Urinary bladder (tissue), 4 donors: ENCODE data around the gene FBXO33. TPM values are rescaled to one million over a fixed set of nuclear protein-coding genes. Genes with fewer than 3 reads are reported as not detected.
A peak's percentile ranks its signal among the peaks of the same experiment; 100 is the strongest.

Experiments used
- DNase-seq: peaks from one replicate; pipeline ENCODE4 v3.0.0-alpha.2; 2015; ENCODE audit errors: extremely low spot score
- H3K27ac ChIP-seq: one replicate; pipeline ENCODE4 v1.5.1; 2013; ENCODE audit warnings: low read depth, mild to moderate bottlenecking, moderate library complexity
- H3K36me3 ChIP-seq: one replicate; pipeline ENCODE4 v1.6.1; 2013; ENCODE audit warnings: mild to moderate bottlenecking, moderate library complexity; ENCODE audit not compliant: insufficient read depth
- H3K4me1 ChIP-seq: one replicate; pipeline ENCODE4 v1.6.1; 2013; ENCODE audit warnings: mild to moderate bottlenecking, moderate library complexity; ENCODE audit not compliant: insufficient read depth
- H3K4me3 ChIP-seq: one replicate; pipeline ENCODE4 v1.5.1; 2013; ENCODE audit warnings: low read depth, low read length
- WGBS: extraction: QIAGEN DNeasy Blood & Tissue Kit; methylation state at CpG from one replicate; pipeline ENCODE4 v1.1.7; 2013; 5-methylcytosine and 5-hydroxymethylcytosine counted together
- polyA plus RNA-seq: library from polyadenylated mRNA; stranded (reverse); fragments of 200-250 nt; gene quantifications from one replicate; pipeline ENCODE4 v1.2.3, GENCODE V29; 2013
- total RNA-seq: library from RNA; depleted of rRNA; stranded (reverse); fragments of >200 nt; gene quantifications from one replicate; pipeline ENCODE4 v1.2.3, GENCODE V29; 2014
- donor health status: healthy with polysubstance abuse.
- donor health status: healthy.

Gene FBXO33, protein sequence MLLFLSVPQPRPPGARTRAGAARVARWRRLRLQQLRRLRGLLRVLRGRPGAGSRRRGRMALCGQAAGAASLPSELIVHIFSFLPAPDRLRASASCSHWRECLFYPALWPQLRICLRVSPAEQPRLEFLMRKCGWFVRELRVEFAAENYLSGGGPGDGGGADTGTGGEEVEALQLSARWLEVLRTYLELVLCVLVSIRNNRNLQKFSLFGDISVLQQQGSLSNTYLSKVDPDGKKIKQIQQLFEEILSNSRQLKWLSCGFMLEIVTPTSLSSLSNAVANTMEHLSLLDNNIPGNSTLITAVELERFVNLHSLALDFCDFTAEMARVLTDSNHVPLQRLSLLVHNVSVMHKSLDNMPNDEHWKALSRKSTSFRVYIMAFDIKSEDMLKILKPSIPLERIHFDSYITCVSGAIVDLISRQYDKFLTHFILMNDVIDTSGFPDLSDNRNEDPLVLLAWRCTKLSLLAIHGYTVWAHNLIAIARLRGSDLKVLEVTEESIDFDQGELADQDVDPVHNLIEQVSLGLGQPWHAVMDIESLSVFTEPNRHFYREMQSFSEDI
- 16.6 TPM for total RNA-seq
- polyA plus RNA-seq: 6.8 TPM

- DNase-seq: peak; percentile 88
- H3K4me1 ChIP-seq: no peaks in the 10 kb centered on the region
- under 1% methylated on average over 47 of the region's 47 CpGs for WGBS
These were observed at the start of gene FBXO33 for GRCh38 chr14:39432179-39432618. Gene FBXO33, minus strand, starts transcription at chr14:39432433. Its CDS starts 271 bp downstream, at chr14:39432162.

DNA sequence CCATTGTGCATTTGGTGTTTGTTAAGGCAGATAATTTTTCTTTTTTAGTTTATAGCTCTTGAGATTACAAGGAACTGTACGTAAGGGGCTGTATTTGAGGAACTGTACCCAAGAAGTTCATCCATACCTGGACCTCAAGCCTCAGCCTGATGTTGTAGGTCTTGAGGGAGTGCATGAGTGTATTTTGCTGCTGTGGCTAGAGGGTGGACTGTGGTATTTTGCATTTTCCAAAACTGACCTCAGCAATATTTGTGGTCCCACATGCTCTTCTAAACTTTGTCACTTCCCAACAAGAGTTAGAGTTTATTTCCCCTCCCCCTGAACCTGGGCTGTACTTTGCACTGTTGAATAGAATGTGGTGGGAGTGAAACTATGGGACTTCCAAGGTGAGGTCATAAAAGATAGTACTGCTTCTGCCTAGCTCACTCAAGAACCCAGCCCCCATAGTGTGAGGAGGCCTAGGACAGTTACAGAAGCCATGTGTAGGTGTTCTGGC, 42.2 kb upstream of the FBXO33 start:
- no peak for DNase-seq
- H3K4me1 ChIP-seq: no peaks in the 10 kb centered on the region
- H3K36me3 ChIP-seq: no peaks in the 10 kb centered on the region
- 89% methylated on average over 1 of the region's 1 CpG for WGBS
- no peak overlapping the region for H3K27ac ChIP-seq
- no peak overlapping the region for H3K4me3 ChIP-seq

More at GRCh38 chr14:39432179-39432618, at the start of gene FBXO33:
- no peaks in the 10 kb centered on the region for H3K36me3 ChIP-seq
- peak within 1 kb of the TSS; percentile 92 for H3K4me3 ChIP-seq
- peak within 1 kb of the TSS; percentile 91 for H3K27ac ChIP-seq

DNA sequence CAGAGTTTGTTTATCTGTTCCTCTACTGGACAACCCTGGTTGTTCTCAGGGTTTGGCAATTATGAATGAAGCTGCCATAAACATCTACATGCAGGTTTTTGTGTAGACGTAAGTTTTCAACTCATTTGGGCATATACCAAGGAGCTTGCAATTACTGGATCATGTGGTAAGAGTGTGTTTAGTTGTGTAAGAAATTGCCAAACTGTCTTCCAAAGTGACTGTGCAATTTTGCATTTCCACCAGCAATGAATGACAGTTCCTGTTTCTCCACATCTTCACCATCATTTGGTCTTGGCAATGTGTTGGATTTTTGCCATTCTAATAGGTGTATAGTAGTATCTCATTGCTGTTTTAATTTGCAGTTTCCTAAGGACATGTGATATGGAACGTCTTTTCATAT, 39.8 kb upstream of the FBXO33 start:
- no peak for DNase-seq
- Histone ChIP-seq H3K27ac (no peak overlapping the region), H3K4me3 (no peak overlapping the region), H3K4me1 (no peaks in the 10 kb centered on the region), H3K36me3 (no peaks in the 10 kb centered on the region)
- 83% methylated on average over 2 of the region's 2 CpGs for WGBS

DNA sequence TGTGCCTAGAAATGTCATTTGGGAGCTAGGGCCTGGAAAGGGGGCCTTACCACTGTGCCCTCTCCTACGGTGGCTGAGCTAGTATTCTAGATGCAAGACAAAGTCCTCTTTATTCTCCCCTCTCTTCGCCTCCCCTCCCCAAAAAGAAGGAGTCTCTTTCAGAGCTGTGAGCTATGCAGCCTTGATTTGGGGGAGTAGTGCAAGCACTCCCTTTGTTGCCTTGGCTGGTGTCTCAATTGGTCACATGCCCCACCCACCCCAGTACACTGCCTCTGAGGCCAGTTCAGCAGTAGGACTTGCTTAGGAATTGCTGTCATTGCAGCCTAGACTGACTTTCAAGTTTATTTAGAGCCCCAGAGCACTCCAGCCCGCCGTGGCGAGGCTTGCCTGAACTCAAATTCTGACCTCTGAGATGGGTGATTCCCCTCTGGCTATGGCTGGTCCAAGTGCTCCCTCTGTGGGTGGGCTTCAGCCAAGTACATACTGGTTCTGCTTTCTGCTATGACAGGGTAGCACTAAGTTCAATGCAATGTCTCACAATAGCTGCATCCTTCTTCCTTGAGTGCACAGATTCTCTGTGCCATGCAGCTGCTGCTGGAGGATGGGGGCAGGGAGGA, 37.0 kb upstream of the FBXO33 start:
- no peaks in the 10 kb centered on the region for H3K36me3 ChIP-seq
- no peak for DNase-seq
- no peak overlapping the region for H3K27ac ChIP-seq
- WGBS: 50% methylated on average over 5 of the region's 5 CpGs
- H3K4me1 ChIP-seq: no peaks in the 10 kb centered on the region
- no peak overlapping the region for H3K4me3 ChIP-seq

DNA sequence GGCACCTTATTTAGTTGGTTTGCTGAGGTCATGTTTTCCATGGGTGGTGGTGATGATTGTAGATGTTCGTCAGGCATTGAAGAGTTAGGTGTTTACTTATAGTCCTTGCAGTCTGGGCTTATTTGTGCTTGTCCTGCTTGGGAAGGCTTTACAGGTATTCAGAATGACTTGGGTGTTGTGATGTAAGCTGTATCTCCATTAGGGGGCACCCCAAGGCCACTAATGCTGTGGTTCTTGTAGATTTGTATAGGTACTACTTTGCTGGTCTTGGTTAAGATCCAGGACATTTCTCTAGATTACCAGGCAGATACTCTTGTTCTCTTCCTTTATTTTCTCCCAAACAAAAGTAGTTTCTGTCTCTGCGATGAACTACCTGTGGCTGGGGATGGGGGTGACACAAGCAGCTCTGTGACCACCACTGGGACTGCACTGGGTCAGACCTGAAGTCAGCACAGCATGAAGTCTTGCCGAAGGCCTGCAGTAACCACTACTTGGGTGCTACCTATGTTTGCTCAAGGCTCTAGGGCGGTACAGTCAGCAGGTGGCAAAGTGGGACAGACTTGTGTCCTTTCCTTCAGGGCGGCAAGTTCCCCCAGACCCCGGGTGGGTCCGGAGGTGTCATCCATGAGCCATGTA, 35.8 kb upstream of the FBXO33 start:
- H3K27ac ChIP-seq: no peak overlapping the region
- 84% methylated on average over 7 of the region's 7 CpGs for WGBS
- no peak overlapping the region for H3K4me3 ChIP-seq
- no peaks in the 10 kb centered on the region for H3K36me3 ChIP-seq
- DNase-seq: no peak
- no peaks in the 10 kb centered on the region for H3K4me1 ChIP-seq

GRCh38 chr14:39459795-39460478, 27.7 kb upstream of the FBXO33 start:
- Histone ChIP-seq H3K4me3 (no peak overlapping the region), H3K27ac (no peak overlapping the region), H3K4me1 (no peaks in the 10 kb centered on the region), H3K36me3 (no peaks in the 10 kb centered on the region)
- 84% methylated on average over 1 of the region's 1 CpG for WGBS
- no peak for DNase-seq

GRCh38 chr14:39456702-39457250, 24.5 kb upstream of the FBXO33 start:
- DNase-seq: no peak
- H3K4me3 ChIP-seq: no peak overlapping the region
- H3K4me1 ChIP-seq: no peaks in the 10 kb centered on the region
- H3K36me3 ChIP-seq: no peaks in the 10 kb centered on the region
- no peak overlapping the region for H3K27ac ChIP-seq

DNA sequence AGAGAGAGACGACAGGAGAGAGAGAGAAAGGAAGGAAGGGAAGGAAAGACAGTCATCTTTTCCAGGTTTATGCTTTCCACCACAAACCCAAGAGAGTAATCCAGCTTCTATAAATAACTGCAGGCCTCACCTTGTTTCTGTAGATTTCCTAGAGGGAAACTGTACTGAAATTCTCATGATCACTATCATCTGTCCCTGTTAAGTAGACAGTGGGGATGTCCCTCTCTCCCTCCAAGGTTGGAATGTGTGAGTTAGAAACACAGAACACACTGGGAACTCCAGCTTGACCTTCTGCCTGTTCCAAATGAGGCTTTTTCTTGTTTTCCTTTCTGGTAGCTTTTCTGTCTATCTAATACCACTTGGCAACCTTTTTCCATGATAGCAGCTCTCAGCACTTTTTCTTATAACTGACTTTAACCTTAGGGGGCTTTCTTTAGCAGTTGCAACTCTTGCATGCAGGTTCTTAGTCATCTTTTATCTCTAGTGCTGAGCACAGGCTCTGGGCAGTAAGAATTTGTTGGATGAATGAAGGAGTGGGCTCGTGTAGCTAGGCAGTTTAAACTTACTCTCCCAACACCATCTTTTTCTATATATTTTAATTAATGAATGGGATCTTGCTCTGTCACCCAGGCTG, 22.8 kb upstream of the FBXO33 start:
- DNase-seq: no peak
- Histone ChIP-seq H3K4me1 (no peaks in the 10 kb centered on the region), H3K4me3 (no peak overlapping the region), H3K27ac (no peak overlapping the region), H3K36me3 (no peaks in the 10 kb centered on the region)
- WGBS: 33% methylated on average over 2 of the region's 2 CpGs

GRCh38 chr14:39452680-39453079, 20.4 kb upstream of the FBXO33 start:
- Histone ChIP-seq H3K27ac (no peak overlapping the region), H3K4me3 (no peak overlapping the region), H3K4me1 (no peaks in the 10 kb centered on the region), H3K36me3 (no peaks in the 10 kb centered on the region)
- 91% methylated on average over 2 of the region's 2 CpGs for WGBS
- no peak for DNase-seq

GRCh38 chr14:39451811-39452210, 19.6 kb upstream of the FBXO33 start:
- DNase-seq: no peak
- 94% methylated on average over 2 of the region's 2 CpGs for WGBS
- Histone ChIP-seq H3K4me3 (no peak overlapping the region), H3K36me3 (no peaks in the 10 kb centered on the region), H3K4me1 (no peaks in the 10 kb centered on the region), H3K27ac (no peak overlapping the region)

- 80% methylated on average over 4 of the region's 4 CpGs for WGBS
- DNase-seq: no peak
- H3K4me1 ChIP-seq: no peaks in the 10 kb centered on the region
- H3K36me3 ChIP-seq: no peaks in the 10 kb centered on the region
- no peak overlapping the region for H3K4me3 ChIP-seq
- no peak overlapping the region for H3K27ac ChIP-seq
These were observed 15.0 kb upstream of the FBXO33 start for GRCh38 chr14:39447175-39447661.

DNA sequence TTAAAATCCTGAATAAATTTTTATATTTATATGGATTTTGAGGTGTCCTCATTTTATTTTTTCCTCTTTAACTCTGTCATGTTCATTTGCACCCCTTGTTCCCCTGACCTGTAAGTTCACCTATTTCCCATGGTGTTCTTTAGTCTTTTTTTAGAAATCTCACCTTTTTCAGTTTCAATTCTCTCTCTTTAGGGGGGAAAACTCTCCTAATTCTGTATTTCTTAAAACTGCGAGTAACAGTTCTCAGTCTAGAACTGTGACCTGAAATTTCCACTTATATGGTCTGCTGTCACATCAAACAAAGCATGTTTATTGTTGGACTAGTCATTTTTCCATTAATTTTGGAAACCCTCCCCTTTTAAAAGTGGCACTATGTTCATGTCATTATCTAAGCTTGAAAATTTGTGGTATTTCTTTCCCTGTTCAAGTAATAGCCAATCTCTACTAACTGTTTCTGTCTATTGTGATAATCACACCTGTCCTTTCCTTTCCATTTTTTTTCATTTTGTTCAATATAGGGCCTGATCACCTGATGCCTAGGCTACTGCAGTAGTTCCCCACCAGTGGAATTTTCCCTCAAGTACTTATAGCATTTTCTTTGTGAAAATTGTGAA, 14.0 kb upstream of the FBXO33 start:
- WGBS: 87% methylated on average over 1 of the region's 1 CpG
- no peaks in the 10 kb centered on the region for H3K36me3 ChIP-seq
- no peaks in the 10 kb centered on the region for H3K4me1 ChIP-seq
- H3K27ac ChIP-seq: no peak overlapping the region
- H3K4me3 ChIP-seq: no peak overlapping the region
- no peak for DNase-seq
